Cardiac muscle cell (in vitro differentiated cells and primary cell): ENCODE data around the gene KCNG4. TPM values are rescaled to one million over a fixed set of nuclear protein-coding genes. Genes with fewer than 3 reads are reported as not detected.

Experiments
- DNase-seq, 2 donors: peaks; one replicate each; pipeline versions ENCODE4 v3.0.0 to v3.0.0-alpha.2; 2010 to 2017; ENCODE audit warnings: low read depth in 1 of 2, low spot score in 1 of 2
- H3K27ac ChIP-seq: fragments of 200-600 bp; sonication (generic); 2 replicates; pipeline ENCODE4 v1.5.1; 2016
- H3K27me3 ChIP-seq: fragments of 200-600 bp; sonication (generic); 2 replicates; pipeline ENCODE4 v1.6.0; 2016; ENCODE audit warnings: control low read depth
- H3K36me3 ChIP-seq: fragments of 200-600 bp; sonication (generic); 2 replicates; pipeline ENCODE4 v1.5.1; 2016; ENCODE audit warnings: control low read depth
- H3K4me1 ChIP-seq: fragments of 200-600 bp; sonication (generic); 2 replicates; pipeline ENCODE4 v1.8.1; 2017; ENCODE audit warnings: low read depth, mild to moderate bottlenecking, mixed run types
- H3K4me3 ChIP-seq: fragments of 200-600 bp; sonication (generic); 2 replicates; pipeline ENCODE4 v1.5.1; 2016; ENCODE audit warnings: mild to moderate bottlenecking
- H3K9me3 ChIP-seq: fragments of 200-600 bp; sonication (generic); 2 replicates; pipeline ENCODE4 v1.5.1; 2017; ENCODE audit warnings: low read depth, mild to moderate bottlenecking, control low read depth
- polyA plus RNA-seq: library from polyadenylated mRNA; unstranded; fragments of >200 nt; fragmentation: Nextera tagmentation; extraction: Ambion mirVana; gene quantifications from 2 replicates; pipeline ENCODE4 v1.2.1, GENCODE V29; 2016
- total RNA-seq: library from RNA; depleted of rRNA; stranded (reverse); fragments of >200 nt; gene quantifications from 2 replicates; pipeline ENCODE4 v1.2.3, GENCODE V29; 2016
- TF ChIP-seq, protein P1 (sequence below): IDR thresholded peaks from 2 replicates; pipeline ENCODE4 v1.5.1; 2012; ENCODE audit warnings: low read depth, mild to moderate bottlenecking, low read length

Gene KCNG4
- total and polyA plus RNA-seq, 2 experiments from 2014 or later: not detected

DNA sequence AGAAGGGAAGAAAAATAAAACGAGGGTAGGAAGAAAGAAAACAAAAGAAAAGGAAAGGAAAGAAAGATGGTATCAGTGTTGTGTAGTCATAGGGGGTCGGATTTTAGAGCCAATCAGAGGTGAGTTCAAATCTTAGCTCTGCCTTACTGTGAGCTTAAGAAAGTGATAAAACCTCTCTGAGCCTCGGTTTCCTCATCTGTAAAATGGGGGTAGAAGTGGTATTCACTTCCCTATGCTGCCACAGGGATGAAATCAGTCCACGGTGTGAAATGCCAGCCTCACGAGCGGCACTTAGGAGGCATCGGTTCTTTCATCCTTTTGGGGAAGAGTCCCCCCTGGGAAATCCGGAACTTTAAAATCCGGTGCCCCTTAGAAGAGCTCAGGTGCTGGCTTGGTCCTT is 6.1 kb downstream of the KCNG4 start:
- H3K9me3 ChIP-seq: no peaks in the 10 kb centered on the region

DNA sequence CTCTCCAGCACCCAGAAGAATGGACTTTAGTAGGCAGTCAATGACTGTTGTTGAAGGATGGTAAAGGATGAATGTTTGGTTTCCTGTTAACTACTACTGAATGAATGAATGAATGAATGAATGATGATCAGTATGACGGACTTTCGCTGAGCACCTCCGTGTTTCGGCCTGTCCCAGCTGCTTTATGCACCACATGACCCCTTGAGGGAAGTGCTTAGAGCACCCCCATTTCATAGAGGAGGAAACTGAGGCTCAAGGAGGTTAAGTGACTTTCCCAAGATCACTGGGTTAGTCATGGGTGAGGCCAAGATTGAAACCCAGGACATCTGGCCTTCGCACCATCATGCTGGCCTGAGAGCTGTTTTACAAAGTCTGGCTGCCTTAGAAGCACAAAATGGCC is 6.8 kb downstream of the KCNG4 start:
- H3K27me3 ChIP-seq: no peaks in the 10 kb centered on the region
- H3K9me3 ChIP-seq: no peaks in the 10 kb centered on the region
- H3K27ac ChIP-seq: no peak overlapping the region
- no peak for DNase-seq
- no peaks in the 10 kb centered on the region for H3K36me3 ChIP-seq
- TF ChIP-seq, protein P1, sequence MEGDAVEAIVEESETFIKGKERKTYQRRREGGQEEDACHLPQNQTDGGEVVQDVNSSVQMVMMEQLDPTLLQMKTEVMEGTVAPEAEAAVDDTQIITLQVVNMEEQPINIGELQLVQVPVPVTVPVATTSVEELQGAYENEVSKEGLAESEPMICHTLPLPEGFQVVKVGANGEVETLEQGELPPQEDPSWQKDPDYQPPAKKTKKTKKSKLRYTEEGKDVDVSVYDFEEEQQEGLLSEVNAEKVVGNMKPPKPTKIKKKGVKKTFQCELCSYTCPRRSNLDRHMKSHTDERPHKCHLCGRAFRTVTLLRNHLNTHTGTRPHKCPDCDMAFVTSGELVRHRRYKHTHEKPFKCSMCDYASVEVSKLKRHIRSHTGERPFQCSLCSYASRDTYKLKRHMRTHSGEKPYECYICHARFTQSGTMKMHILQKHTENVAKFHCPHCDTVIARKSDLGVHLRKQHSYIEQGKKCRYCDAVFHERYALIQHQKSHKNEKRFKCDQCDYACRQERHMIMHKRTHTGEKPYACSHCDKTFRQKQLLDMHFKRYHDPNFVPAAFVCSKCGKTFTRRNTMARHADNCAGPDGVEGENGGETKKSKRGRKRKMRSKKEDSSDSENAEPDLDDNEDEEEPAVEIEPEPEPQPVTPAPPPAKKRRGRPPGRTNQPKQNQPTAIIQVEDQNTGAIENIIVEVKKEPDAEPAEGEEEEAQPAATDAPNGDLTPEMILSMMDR: no peak
- no peaks in the 10 kb centered on the region for H3K4me1 ChIP-seq
- no peak overlapping the region for H3K4me3 ChIP-seq

More for the DNA sequence above, 6.1 kb downstream of the KCNG4 start:
- Histone ChIP-seq H3K4me1 (no peaks in the 10 kb centered on the region), H3K36me3 (no peaks in the 10 kb centered on the region), H3K27me3 (no peaks in the 10 kb centered on the region), H3K27ac (no peak overlapping the region), H3K4me3 (no peak overlapping the region)
- DNase-seq: no peak
- TF ChIP-seq, protein P1: no peak

DNA sequence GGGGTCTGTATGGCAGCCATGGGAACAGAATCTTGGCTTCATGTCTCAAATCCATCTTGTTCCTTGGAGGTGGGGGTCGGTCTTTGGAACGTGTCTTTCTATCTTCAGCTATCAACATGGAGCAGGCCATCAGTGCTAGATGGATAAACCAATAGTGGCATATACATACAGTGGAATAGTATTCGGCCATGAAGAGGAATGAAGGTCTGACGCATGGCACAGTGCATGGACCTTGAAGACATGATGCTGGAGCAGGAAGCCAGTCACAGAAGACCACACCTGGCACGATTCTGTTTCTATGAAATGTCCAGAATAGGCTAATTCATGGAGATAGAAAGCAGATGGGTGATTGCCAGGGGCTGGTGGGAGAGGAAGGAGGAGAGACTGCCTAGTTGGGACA is 7.8 kb downstream of the KCNG4 start:
- TF ChIP-seq, protein P1: no peak
- DNase-seq: no peak
- Histone ChIP-seq H3K4me1 (no peaks in the 10 kb centered on the region), H3K27me3 (no peaks in the 10 kb centered on the region), H3K4me3 (no peak overlapping the region), H3K9me3 (no peaks in the 10 kb centered on the region), H3K27ac (no peak overlapping the region), H3K36me3 (no peaks in the 10 kb centered on the region)

DNA sequence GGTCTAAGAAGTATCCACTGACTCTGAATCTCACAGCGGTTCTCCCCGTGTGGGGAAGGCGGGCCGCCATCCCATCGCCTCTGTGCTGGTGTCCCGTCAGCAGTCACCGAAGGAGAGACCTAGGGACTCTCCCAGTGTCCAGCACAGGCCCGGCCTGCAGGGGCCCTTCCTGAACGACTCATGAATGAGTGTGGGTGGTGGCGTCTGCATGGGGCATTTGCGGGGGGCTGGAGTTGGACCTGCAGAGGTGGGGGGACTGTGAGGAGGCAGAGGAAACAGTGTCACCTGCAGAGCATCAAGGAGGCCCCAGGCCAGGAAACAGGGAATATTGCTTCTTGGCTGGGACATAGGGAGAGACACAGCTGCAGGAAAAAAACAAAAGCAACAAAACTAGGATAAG is 10.3 kb downstream of the KCNG4 start:
- Histone ChIP-seq H3K27me3 (no peaks in the 10 kb centered on the region), H3K4me1 (no peaks in the 10 kb centered on the region), H3K9me3 (no peaks in the 10 kb centered on the region), H3K27ac (no peak overlapping the region), H3K4me3 (no peak overlapping the region), H3K36me3 (no peaks in the 10 kb centered on the region)
- TF ChIP-seq, protein P1: no peak
- DNase-seq: no peak

- Histone ChIP-seq H3K27me3 (no peaks in the 10 kb centered on the region), H3K27ac (no peak overlapping the region), H3K36me3 (no peaks in the 10 kb centered on the region), H3K4me3 (no peak overlapping the region), H3K9me3 (no peaks in the 10 kb centered on the region), H3K4me1 (no peaks in the 10 kb centered on the region)
- TF ChIP-seq, protein P1: no peak
- DNase-seq: peak in 1 of 2 donors; percentile 94
Observed at GRCh38 chr16:84228256-84228838, 11.5 kb downstream of the KCNG4 start.
